WTC11 (cell line): ENCODE results near the gene CADM2. TPM values are rescaled to one million over a fixed set of nuclear protein-coding genes. Genes with fewer than 3 reads are reported as not detected.

Experiments used
- AR ChIP-seq: fragments of 250-450 bp; sonication (Bioruptor Pico); IDR thresholded peaks from 2 replicates; pipeline ENCODE4 v1.9.0; 2021; ENCODE audit warnings: mild to moderate bottlenecking
- ARID4B ChIP-seq: sonication (generic); formaldehyde crosslinking; IDR thresholded peaks from 2 replicates; pipeline ENCODE4 v1.8.0; 2023; ENCODE audit warnings: missing genetic modification reagents, mild to moderate bottlenecking, borderline replicate concordance
- ATF6 ChIP-seq: sonication (generic); formaldehyde crosslinking; IDR thresholded peaks from 2 replicates; pipeline ENCODE4 v1.8.1; 2023; ENCODE audit warnings: mild to moderate bottlenecking, missing genetic modification reagents
- EMX1 ChIP-seq: fragments of 250-450 bp; sonication (Bioruptor Pico); IDR thresholded peaks from 2 replicates; pipeline ENCODE4 v1.8.0; 2021; ENCODE audit warnings: mild to moderate bottlenecking
- IRF2 ChIP-seq: sonication (generic); formaldehyde crosslinking; IDR thresholded peaks from 2 replicates; pipeline ENCODE4 v1.8.0; 2022; ENCODE audit warnings: low read depth, missing genetic modification reagents, borderline replicate concordance
- JAZF1 ChIP-seq: fragments of 250-450 bp; sonication (Bioruptor Pico); IDR thresholded peaks from 2 replicates; pipeline ENCODE4 v1.9.0; 2021; ENCODE audit warnings: moderate library complexity, mild to moderate bottlenecking, inconsistent platforms
- MXD4 ChIP-seq: fragments of 250-450 bp; sonication (Bioruptor Pico); IDR thresholded peaks from 2 replicates; pipeline ENCODE4 v1.8.0; 2021; ENCODE audit warnings: mild to moderate bottlenecking, moderate library complexity, borderline replicate concordance
- NFE2L1 ChIP-seq: sonication (generic); formaldehyde crosslinking; IDR thresholded peaks from 2 replicates; pipeline ENCODE4 v1.8.1; 2023; ENCODE audit warnings: missing genetic modification reagents
- SOX15 ChIP-seq: fragments of 250-450 bp; sonication (Bioruptor Pico); IDR thresholded peaks from 2 replicates; pipeline ENCODE4 v1.9.0; 2021; ENCODE audit warnings: mild to moderate bottlenecking
- ZBTB21 ChIP-seq: sonication (generic); formaldehyde crosslinking; IDR thresholded peaks from 2 replicates; pipeline ENCODE4 v1.8.1; 2023; ENCODE audit warnings: mild to moderate bottlenecking, missing genetic modification reagents, borderline replicate concordance
- ZMAT4 ChIP-seq: fragments of 250-450 bp; sonication (Bioruptor Pico); IDR thresholded peaks from 2 replicates; pipeline ENCODE4 v1.9.0; 2021; ENCODE audit warnings: mild to moderate bottlenecking
- ZNF138 ChIP-seq: sonication (generic); formaldehyde crosslinking; conservative IDR thresholded peaks from 2 replicates; pipeline ENCODE4 v1.8.1; 2022; ENCODE audit warnings: mild to moderate bottlenecking, moderate library complexity, missing genetic modification reagents
- ZNF219 ChIP-seq: sonication (generic); formaldehyde crosslinking; IDR thresholded peaks from 2 replicates; pipeline ENCODE4 v1.8.0; 2023; ENCODE audit warnings: missing genetic modification reagents, mild to moderate bottlenecking, borderline replicate concordance
- ZNF232 ChIP-seq: sonication (generic); formaldehyde crosslinking; IDR thresholded peaks from 2 replicates; pipeline ENCODE4 v1.8.0; 2022; ENCODE audit warnings: mild to moderate bottlenecking, missing genetic modification reagents
- ZNF532 ChIP-seq: fragments of 250-450 bp; sonication (Bioruptor Pico); IDR thresholded peaks from 2 replicates; pipeline ENCODE4 v1.9.0; 2021; ENCODE audit warnings: mild to moderate bottlenecking, borderline replicate concordance
- total RNA-seq: library from RNA; stranded (reverse); gene quantifications from 3 replicates; pipeline ENCODE4 v1.2.3, GENCODE V29; 2021

CADM2 gene
- total RNA-seq, 1 experiment from 2014 or later = 18.8 TPM

- TF ChIP-seq ARID4B (CRISPR knock-in tag) = no peak
- TF ChIP-seq ZNF232 (CRISPR knock-in tag) = no peak
- TF ChIP-seq ZMAT4 (CRISPR knock-in tag) = no peak
- TF ChIP-seq SOX15 (CRISPR knock-in tag) = no peak
- TF ChIP-seq EMX1 (CRISPR knock-in tag) = no peak
- no peak for TF ChIP-seq IRF2 (CRISPR knock-in tag)
- no peak for TF ChIP-seq ZNF138 (CRISPR knock-in tag)
- TF ChIP-seq ZBTB21 = no peak
- no peak for TF ChIP-seq JAZF1 (CRISPR knock-in tag)
- no peak for TF ChIP-seq ZNF219 (CRISPR knock-in tag)
- no peak for TF ChIP-seq ZNF532 (CRISPR knock-in tag)
- no peak for TF ChIP-seq AR (CRISPR knock-in tag)
- no peak for TF ChIP-seq ATF6 (CRISPR knock-in tag)
- TF ChIP-seq NFE2L1 = no peak
- TF ChIP-seq MXD4 = no peak
Measured at GRCh38 chr3:85697156-85697555, 738.4 kb downstream of the CADM2 start (continued).
